Head of caudate nucleus (tissue), 42 donors: ENCODE results near the gene SLC9A5.

ENCODE experiments used
- DNase-seq, 42 donors: peaks; one replicate each; pipeline versions ENCODE4 v3.0.0 to v3.0.0-alpha.2; 2020 to 2021; ENCODE audit warnings: mixed read lengths in 7 of 42
- intact Hi-C: fragments of 100-400 bp; cut with DNase I; formaldehyde crosslinking; loops from one replicate; pipeline ENCODE4 v1.15.0; 2022

The SLC9A5 gene

DNA sequence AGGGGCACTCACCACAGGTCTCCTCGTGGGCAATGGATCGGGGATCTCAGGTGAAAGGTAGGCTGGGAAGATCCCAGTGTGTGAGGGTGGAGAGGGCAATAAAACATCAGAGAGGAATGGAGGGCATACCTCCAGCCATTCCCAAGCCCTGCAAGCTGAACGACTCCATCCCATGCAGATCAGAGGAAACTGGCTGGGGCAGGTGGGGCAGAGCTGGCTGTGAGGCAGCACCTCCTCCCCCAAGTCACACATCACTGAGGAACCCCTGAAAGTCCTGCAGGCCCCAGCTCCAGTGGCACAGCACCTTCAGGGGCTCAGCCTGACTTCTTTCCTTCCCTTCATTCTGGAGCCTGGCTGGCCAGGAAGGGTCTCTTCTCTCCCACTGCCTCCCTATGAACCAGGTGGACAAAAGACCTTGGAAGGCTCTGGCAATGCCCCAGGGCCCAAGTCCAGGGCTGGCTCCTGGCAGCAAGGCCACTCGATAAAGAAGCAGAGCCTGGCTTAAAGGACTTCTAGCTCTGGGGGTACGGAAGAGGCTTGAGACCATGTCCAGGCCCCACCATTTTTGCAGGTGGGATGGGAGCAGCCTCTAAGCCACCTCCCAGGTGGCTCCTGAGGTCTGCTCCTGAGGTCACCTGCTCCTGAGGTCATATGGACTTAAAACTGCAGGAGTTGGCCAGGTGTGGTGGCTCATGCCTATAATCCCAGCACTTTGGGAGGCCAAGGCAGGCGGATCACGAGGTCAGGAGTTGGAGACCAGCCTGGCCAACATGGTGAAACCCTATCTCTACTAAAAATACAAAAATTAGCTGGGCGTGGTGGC lies 35.4 kb upstream of the SLC9A5 start:
- intact Hi-C loops, result no loop called here
- DNase-seq, result no peak

DNA sequence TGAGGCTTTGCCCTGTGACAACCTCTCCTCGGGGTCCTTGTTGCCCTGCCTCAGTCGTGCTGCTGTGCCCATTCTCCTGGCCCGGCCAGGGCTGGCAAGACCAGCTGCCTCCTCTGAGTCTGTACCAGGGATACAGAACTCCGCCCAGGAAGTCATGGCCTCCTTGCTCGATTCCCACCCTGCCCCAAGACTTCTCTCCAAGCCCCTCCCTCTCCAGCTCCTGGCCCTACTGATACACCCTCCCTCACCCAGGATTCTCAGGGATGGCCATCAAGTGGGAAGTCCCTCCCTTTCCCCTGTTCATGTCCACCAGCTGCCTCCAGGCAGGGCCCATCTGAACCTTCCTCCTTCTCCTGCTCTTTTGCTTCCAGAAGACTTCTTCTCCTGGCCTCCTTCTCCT lies 33.1 kb upstream of the SLC9A5 start:
- intact Hi-C loops, result no loop called here
- DNase-seq, result no peak

GRCh38 chr16:67216612-67217490 lies 31.9 kb upstream of the SLC9A5 start:
- intact Hi-C loops, result no loop called here
- peak in 7 of 42 donors; percentile 31 to 57 (median 42) for DNase-seq

DNA sequence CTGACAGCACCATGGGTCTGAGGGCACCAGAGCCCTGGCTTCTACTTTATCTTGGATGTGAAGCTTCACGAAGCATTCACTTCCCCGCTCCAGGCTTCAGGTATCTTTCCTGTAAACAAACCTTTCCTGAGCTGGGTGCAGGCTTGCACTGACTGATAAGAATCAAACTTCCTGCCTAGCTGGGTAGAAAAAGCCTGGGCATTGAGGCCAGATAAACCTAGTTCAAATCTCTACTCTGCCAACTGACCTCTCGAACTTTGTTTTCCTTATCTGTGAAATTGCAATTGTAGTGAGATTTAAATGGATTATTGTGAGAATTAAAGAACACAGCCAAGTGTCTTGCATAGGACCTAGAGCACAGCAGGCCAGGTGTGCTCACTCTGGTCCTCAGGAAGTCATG lies 24.8 kb upstream of the SLC9A5 start:
- no peak for DNase-seq
- intact Hi-C loops, result no loop called here

DNA sequence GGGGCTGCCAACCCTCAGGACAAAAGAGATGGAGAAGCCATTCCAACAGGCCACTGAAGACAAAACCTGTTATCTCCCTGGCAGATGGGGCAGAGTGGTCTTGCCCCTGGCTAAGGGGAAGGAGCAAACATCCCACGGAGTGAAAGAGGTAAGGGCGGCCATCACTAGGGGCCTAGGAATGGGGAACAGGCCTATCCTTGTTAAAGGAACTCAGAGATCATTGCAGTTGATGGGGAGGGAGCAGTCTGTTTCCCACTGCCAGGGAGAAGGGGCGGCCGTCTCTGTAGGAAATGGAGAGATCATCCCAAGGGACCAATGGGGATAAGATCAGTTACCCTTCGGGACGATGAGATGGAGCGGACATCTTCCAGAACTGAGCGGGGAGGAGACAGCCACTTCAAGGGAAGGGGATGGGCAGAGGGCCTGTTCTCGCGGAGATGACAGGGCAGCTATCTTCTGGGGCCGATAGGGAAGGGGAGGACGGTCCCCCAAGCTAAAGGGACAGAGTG lies 22.4 kb upstream of the SLC9A5 start:
- DNase-seq, result no peak
- intact Hi-C loops, result loop anchor here (5.0 kb wide), 1 partner anchor 34 kb away; the partner anchor contains the start of genes E2F4 and EXOC3L1

DNA sequence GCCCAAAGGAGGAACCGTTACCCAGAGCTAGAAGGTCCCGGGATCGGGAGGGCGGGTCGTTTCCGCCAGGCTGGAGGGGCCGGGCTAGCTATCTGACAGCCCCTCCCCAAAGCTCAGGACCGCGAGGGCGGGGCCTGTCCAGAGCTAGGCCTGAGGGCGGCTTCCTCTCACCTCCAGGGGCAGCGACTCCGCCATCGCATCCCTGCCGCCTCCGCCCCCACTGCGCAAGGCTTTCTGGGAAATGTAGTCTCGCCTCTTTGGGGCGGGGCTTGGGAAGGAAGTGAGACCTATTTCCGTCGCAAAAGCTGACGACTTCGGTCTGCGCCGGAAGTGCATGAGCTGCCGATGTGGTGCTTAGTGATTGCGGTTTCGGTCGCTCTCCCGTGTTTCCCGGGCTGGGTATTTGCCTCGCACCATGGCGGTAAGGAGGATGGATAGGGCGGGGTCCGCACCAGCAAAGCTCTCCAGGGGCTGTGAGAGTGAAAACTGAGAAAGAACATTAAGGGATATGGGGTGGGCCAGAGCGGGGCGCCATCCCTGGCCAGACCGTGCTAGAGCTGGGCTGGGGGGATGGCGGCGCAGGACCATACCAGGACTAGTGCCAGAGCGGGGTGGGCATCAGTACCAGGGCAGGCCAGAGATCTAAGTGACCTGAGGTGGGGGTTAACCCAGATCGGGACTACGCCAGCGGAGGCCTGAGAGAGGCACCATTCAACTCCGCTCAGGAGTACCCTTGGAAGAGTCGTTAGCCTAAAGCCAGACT lies 21.8 kb upstream of the SLC9A5 start, which contains the start of gene TMEM208:
Gene TMEM208 (plus strand): TSS at position 327 of the 763 bp plus-strand sequence. CDS start 89 bp downstream, at position 416.
- intact Hi-C loops, result loop anchor here (5.0 kb wide), 1 partner anchor 35 kb away; the partner anchor contains the start of genes E2F4 and EXOC3L1
- peak; percentile 92 to 99 (median 96) for DNase-seq

- intact Hi-C loops, result loop anchor here (5.0 kb wide), 1 partner anchor 35 kb away; the partner anchor contains the start of genes E2F4 and EXOC3L1
- no peak for DNase-seq
Measured at GRCh38 chr16:67227567-67227921, 21.2 kb upstream of the SLC9A5 start.

DNA sequence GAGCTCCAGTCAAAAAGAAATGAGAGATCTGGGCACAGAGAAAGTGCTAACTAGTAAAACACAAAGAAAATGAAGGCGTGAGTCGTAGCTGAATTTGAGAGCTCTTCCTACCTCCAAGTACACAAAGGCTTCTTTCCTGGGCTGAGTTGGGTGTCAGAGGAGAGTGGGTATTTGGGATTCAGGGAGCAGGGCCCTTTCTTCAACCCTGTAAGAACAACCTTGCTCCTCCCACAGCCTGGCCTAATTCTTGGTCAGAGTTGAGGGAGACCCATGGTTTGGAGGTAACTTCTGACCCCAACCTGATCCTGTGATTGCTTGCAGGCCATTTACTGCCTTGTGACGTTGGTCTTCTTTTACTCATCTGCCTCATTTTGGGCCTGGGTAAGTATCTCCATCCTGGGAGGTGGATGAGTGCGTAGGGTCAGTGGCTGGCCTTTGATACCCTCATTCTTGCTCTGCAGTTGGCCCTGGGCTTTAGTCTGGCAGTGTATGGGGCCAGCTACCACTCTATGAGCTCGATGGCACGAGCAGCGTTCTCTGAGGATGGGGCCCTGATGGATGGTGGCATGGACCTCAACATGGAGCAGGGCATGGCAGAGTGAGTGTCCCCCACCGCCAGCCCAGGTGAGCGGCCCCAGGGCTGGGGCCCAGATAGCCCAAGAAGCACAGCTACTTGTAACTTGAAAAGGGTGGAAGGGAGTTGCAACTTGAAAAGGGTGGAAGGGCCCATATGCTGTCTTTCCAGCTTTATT lies 20.6 kb upstream of the SLC9A5 start:
- no peak for DNase-seq
- intact Hi-C loops, result loop anchor here (5.0 kb wide), 1 partner anchor 36 kb away; the partner anchor contains the start of genes E2F4 and EXOC3L1

DNA sequence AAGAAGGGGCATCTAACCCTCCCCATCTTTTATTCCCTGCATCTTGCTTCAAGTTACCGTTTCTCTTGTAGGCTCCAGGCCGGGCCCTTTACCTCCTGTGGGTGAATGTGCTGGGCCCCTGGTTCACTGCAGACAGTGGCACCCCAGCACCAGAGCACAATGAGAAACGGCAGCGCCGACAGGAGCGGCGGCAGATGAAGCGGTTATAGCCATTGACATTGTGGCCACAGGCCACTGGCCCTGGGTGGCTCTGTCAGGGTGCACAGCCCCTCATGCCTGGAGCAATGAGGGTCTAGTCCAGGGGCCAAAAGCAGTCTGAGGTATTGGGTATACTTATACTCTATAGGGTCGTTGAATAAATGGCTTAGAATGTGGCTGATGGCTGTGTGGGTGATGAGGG lies 19.9 kb upstream of the SLC9A5 start:
- DNase-seq, result no peak
- intact Hi-C loops, result loop anchor here (5.0 kb wide), 1 partner anchor 37 kb away; the partner anchor contains the start of genes E2F4 and EXOC3L1

DNA sequence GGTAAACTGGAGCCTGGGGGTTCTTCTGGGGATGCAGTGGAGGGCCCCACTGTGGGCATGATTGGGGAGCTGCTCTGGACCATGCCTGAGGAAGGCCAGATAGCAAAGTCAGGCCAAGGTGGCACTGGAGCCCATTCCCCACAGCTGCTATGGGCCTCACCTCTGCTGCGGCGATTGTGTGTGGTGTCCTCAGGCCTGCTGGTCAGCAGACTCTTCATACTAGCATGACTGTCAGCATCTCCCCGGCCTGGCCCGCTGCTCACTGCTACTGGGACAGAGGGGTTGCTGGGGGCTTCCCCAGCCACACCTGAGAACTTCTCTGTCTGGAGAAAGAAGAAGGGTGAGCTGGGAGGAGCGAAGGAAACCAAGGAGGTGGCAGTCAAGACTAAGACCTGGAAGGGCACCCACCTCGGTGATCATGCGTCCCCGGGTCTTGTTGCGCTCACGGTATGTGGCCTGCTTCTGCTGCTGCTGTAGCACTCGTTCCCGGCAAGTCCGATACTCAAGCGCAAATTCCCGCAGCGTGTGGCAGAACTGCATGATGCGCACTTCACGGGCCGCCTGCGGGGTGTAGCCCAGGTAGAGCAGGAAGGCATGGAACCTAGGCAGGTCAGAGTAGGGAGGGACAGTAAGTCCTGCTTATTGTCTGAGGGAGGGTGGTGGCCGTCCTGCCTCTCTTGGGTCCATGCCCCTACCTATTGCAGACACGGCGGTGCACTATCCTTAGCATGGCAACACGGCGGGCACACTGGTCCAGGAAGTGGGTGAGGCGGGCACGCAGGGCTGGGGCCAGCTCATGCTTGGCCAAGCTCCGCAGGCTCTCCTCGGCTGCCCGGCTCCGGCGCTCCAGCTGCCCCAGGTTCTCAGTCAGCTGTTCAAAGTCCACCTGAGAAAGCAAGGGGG lies 18.6 kb upstream of the SLC9A5 start:
- intact Hi-C loops, result loop anchor here (5.0 kb wide), 1 partner anchor 38 kb away; the partner anchor contains the start of genes E2F4 and EXOC3L1
- DNase-seq, result no peak

DNA sequence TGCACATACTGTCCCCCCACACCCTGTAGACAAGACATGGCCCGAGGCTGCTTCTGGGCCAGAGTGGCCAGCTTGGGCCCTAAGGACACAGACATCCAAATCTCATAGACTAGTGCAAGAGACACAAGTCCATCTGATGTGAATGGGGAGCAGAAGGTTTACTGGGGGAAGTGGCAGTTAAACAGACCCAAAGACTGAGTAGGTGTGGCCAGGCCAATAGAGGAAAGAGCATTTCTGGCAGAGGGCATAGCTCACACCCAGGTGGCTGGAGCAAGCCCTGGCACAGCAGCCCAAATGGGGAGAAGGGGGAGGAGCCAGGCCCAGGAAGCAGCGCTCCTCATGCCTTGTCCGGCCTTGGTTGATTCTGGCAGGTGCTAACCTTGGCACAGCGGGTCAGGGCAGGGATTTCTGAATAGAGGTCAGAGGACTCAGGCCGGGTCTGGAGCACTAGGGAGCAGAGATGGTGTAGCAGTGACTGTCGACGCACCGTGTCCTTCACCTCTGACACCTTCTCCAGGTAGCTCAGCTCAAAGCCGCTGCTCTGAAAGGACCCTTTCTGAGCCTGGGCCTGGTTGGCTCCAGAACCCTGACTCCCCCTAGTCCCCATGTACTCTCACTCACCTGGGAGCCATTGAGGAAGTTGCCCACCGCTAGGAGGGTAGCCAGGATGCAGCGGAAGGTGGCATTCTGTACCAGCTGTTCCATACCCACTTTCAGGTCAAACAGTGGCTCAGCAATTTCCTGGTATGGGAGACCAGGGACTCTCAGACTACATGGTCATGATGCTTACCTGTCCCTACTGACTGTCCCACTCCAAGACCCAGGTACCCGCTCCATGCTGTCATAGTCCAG lies 17.7 kb upstream of the SLC9A5 start:
- intact Hi-C loops, result no loop called here
- DNase-seq, result no peak

DNA sequence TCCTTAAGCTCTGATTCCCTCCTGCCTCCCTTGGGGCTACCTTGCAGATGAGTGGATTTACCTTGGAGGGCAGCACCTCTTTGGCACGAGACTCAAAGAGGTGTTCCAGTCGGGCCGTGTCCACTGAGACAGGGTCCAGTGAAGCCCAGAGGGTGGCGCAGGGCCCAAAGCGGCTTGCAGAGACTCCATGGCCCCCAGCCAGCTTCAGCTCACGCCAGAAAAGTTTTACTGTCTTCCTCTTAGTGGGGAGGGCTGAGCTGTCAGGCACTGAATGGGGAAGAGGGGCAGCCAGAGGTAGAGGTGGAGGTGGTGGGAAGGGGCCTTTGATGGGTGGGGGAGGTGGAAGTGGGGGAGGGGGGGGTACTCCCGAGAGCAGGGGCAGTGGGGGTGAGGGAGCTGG lies 15.2 kb upstream of the SLC9A5 start:
- no peak for DNase-seq
- intact Hi-C loops, result no loop called here

DNA sequence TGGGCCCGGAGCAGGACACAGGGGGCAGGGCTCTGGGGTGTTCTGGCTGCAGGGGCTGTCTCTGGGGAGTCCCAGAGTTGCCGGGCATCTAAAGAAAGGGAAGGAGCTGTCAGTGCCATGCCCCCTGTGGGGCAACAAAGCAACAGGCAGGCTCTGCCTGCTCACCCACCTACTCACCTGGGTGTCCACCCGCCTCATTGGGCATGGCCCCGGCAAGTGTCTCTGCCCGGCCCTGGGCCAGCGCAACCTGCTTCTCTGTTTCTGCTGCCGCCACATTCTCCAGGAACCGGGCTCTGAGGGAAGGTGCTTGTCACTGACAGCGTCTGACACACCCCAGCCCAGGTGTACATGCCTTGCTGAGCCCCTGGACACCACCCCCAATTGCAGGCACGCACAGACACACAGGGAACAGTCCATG lies 14.6 kb upstream of the SLC9A5 start:
- DNase-seq, result no peak
- intact Hi-C loops, result no loop called here

DNA sequence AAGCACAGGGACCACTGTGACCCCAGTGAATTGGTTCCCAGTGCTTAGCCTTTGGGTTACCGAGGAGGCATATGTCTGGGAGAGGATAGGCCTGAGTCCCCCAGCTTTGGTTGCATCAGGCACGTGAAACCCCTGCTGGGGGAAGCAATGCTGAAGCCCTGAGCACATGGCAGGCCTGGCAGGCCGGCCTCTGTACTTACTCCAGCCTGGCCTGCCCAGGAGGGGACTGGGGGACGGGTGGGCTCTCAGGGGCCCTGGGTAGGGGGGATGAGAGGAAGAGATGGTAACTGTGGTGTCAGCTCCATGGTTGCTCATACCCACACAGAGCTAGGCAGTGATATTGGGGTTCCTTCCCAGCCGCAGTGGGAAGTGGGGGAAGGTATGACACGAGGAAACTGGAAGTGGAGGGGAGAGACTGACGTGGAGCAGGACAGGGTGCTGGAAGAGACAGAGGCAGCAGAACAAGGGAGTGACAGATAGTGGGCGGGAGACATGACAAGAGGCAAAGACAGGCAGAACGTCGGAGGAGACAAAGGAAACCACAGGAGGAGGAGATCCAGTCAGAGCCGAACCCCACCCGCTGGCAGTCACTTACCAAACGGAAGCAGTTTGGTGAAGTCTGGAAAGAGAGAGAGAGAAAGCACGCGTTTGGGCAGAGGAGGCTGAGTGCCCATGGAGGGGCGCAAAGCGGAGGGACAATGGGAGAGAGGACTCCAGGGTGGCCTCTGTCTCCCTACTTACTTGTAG lies 12.8 kb upstream of the SLC9A5 start:
- intact Hi-C loops, result no loop called here

More for the DNA sequence above, 12.8 kb upstream of the SLC9A5 start:
- peak in 40 of 42 donors; percentile 43 to 96 (median 73) for DNase-seq
